HG03280 (cell line): ENCODE results near the gene PARP3.

Experiments
- ATAC-seq: cut with Tn5 transposase; IDR thresholded peaks from one replicate; pipeline ENCODE4 v1.9.1; 2021; ENCODE audit warnings: mild to moderate bottlenecking, moderate library complexity; ENCODE audit not compliant: unreplicated experiment

Gene PARP3

DNA sequence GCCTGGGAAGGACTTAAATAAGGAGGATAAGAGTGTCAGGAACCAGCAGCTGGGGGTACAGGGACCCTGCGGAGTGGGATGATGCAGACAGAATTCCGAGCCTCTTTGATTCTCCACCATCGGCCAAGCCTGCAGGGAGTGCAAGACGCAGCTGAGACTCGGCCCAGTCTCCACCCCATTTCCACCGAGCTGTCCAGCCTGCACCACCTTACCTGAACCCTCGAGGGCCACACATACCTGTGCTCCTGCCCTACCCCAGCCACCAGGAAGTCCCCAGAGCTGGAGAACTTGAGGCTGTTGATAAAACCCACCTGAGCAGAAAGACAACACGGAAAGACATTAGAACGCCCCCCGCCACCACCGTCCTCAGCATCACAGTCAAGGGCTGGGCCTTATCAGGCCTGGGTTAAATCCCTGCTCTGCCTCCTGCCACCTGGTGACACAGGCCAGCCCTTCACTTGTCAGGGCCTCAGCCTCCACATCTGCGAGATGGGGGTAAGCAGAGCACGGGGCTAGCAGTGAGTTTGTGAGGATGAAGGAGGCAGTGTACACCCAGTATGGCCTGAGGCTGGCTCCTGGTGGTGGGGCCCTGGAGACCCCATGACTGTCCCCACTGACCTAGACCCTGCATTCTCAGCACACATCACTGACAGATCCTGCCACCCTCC, 8.6 kb upstream of the PARP3 start:
- ATAC-seq, result no peak

DNA sequence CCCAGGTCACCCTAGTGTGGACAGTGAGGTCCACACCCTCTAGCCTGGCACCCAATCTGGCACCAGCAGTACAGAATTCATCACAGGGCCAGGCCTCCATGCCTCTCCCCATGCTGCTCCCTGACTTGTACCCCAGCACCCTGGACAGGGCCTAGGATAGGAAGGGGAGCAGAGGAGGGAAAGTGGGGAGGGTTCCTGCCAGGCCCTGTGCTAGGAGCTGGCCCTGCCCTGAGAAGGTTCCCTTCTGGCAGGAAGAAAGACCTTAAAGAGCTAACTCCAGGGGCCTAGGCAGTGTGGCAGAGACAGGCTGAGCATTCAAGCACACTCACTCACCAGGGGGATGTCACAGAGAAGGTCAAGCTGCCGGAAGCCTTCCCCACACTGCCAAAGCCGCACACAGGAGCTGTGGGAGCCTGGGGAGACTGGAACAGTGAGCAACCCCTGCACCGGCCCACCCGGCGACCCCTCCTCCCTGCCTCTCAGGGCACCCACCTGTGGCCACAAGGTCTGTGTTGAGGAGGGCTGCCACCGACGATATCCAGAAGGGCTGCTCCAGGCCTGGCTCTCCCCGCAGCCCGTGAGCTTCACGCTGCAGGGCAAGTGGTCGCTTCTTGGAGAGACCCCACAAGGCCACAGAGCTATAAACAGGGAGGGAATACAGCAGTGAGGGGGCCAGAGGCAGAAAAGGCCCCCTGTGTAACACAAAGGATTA, 7.9 kb upstream of the PARP3 start:
- no peak for ATAC-seq

DNA sequence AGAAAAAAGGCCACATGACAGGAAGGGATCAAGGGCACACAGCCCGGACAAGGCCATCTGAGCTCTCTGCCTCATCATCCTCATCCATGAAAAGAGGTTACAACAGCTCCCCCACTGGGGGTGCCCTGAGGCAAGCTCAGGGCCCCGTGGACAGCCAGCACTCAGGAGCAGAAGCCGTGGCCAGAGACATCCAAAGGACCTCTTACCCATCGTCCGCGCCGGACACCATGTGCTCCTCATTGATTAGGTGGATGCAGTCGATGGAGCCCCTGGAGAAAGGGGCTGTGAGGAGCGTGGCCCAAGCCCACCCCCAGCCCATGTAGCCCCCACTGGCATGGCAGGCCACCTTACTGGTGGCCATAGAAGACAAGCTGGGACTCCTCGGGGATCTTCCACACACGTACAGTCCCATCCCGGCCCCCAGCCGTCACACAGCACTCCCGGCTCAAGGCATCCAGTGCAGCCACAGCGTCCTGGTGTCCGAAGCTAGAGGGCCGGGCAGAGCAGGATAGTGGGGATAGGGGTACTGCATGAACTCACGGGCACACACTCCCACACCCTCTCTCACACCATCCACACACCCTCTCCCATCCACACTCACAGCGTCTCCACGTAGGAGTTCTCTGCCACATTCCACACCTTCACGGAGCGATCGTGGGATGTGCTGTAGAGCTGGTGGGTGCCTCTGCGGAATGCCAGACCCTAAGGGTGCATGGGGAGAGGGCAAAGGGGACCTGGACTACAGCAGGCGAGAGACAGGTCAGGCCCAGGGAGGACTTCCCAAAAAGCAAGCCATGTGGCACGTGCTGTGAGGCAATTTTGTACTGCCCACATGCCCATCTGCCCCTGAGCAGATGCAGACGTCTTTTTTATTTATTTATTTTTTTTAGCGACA, 6.9 kb upstream of the PARP3 start:
- no peak for ATAC-seq

GRCh38 chr3:51935886-51936755, 6.0 kb upstream of the PARP3 start:
- no peak for ATAC-seq

DNA sequence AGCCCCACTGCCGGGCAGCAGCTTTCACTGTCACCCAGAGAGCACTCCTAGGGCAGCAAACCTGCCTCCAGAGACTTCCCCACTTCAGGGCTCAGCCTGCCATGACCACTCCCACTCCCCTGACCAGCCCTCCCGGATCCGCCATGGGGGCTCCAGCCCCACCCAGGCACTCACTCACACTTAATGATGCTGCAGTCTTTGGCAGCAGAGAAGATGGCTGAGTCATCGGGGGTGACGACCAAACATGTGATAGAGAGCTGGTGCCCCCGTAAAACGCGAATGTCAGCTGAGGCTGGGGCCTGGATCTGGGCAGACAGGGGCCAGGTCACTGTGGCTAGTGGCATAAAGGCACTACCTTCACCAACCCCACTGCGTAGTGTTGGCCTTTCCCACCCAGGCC, 5.1 kb upstream of the PARP3 start:
- no peak for ATAC-seq

GRCh38 chr3:51937611-51938450, 4.3 kb upstream of the PARP3 start:
- ATAC-seq, result no peak

DNA sequence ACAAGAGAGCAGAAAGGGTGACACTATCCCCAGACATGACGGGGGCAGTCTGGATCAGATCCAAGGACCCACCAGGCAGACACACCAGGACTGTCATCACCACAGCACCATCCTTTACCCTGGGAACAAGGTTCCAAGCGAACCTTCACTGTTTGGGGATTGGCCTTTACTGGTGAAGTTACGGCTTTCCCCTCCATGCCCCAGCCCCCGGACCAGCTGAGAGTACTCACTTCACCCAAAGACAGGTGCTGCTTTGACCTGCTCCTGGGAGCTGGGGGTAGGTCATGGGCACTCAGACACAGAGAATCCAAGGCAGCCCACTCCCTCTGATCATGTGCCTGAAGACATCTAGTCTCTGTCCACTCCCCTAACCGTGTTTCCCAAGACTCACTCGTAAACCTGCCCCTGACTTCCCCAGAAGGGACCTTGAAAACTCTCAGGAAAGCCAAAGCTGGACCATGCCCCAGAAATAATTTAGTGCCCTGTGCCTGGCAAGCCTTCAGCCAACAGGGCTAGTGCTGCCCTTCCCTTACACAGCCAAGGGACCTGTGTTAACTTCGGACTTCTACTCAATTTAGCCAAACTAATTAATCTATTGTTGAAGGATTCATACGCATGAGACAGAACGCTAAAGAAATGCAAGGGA, 3.3 kb upstream of the PARP3 start:
- no peak for ATAC-seq

- ATAC-seq, result no peak
Measured at GRCh38 chr3:51940648-51941462, 1.3 kb upstream of the PARP3 start.

DNA sequence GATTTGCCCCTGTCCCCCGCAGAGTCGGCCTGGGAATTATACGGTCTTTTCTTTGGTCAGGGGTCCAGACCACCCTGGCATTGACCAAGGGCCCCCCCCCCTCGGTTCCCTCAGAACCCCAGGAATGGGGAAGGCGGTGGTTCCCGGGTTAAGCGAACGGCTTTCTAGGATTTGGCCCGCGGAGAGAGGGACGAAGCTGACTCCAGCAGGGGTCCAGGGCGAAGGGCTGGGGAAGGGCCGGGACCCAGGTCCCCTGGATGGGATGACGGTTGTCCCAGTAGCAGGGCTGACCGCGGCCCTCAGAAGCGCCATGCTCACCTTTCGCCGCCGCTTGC, 733 bp upstream of the PARP3 start:
- ATAC-seq, result no peak

- ATAC-seq, result no peak
Measured at GRCh38 chr3:51942603-51943450, 664 bp downstream of the PARP3 start.

GRCh38 chr3:51943451-51944391, 1.6 kb downstream of the PARP3 start:
- ATAC-seq, result no peak

GRCh38 chr3:51944451-51945021, 2.4 kb downstream of the PARP3 start:
- no peak for ATAC-seq

GRCh38 chr3:51945031-51945840, 3.1 kb downstream of the PARP3 start:
- no peak for ATAC-seq

GRCh38 chr3:51945926-51946705, 4.0 kb downstream of the PARP3 start:
- no peak for ATAC-seq

DNA sequence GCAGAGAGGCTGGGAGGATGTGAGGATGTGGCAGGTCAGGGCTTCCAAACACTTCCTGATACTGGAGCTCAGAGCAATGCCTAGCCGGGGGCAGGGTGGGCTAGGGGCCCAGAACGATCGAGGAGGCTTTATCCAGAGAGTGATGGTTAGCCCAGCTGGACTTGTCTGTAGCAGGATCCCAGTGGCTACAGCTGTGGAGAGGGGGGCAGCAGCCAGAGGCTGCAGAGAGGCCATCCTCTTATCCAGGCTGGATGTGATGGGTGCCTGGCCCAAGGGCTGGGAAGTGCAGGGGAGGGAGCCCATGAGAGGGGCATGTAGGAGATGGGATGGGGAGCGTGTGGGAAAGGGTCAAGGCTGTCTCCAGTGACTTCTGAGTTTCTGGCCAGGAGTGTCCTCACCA, 4.6 kb downstream of the PARP3 start:
- no peak for ATAC-seq
